Adrenal gland (tissue), 5 donors: ENCODE results near the gene CLEC17A.

Source experiments
- CTCF ChIP-seq, 6 experiments: fragments of 450-650 bp in 4 of 6; fragments of 200-600 bp in 2 of 6; sonication (generic) in 1 of 6; IDR thresholded peaks; 1 replicate in 5 of 6; 2 replicates in 1 of 6; pipeline versions ENCODE4 v1.5.1 to v1.8.0; 2016 to 2021; ENCODE audit warnings: antibody characterized with exemption in 6 of 6, mild to moderate bottlenecking in 2 of 6, moderate library complexity in 1 of 6
- POLR2A ChIP-seq, 2 donors: fragments of 450-650 bp; IDR thresholded peaks; one replicate each; pipeline ENCODE4 v1.6.1; 2017; ENCODE audit warnings: antibody characterized with exemption in 2 of 2, mild to moderate bottlenecking in 2 of 2, moderate library complexity in 1 of 2
- donor health status: DM: no; HTN: no; CAD: no.

DNA sequence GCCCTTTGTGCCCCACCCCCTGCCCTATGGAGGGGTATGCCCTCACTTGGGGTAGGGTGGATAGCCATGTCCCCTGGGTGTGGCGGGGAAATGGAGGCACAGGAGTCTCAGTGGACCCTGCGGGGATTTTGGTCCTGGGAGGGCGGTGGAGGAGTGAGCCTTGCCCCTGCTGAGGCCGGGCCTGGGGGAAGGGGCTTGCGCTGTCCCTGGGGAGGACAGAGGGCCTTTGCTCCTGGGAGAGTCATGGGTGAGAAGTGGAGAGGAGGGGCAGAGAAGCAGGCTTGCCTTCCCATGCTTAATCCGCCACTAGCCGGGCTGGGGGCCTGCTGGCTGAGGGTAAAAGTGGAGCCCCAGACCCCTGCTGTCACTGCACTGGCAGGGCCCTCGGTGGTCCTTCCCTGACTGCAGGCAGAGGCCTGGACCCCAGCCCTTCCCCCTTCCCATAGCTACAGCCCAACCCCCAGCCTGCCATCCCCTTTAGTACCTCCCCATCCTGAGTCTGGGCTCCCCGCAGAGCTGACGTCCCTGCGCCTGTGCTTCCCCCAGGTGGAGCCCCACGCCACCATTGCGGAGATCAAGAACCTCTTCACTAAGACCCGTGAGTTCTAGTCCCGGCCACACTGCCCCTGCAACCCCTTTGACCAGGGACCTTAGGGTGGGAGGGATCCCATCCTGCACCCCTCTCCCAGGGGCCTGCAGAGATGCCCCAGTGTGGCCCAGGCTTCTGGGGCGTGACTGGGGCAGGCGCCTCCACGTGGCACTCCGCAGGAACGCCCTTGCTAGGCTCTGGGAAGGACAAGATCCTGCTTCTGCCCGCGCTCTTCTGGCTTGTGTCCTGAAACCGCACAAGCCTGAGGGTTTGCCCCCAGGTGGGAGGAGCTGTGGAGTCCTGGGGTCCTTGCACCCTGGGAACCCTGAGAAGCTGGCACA, 20.0 kb upstream of the CLEC17A start:
- TF ChIP-seq CTCF (IDR thresholded peaks at IDR 0.05), result no peak
- TF ChIP-seq POLR2A (IDR thresholded peaks at IDR 0.05), result no peak
